AG10803 (cell line): ENCODE measurements around the gene SMYD3.

Experiments
- DNase-seq: peaks from one replicate; pipeline ENCODE4 v3.0.0; 2010; ENCODE audit warnings: low read depth
- H3K4me3 ChIP-seq: 2 replicates; pipeline ENCODE4 v1.5.1; 2011; ENCODE audit warnings: mild to moderate bottlenecking, low read length, control low read depth
- TF ChIP-seq, protein P1 (sequence below): conservative IDR thresholded peaks from 2 replicates; pipeline ENCODE4 v1.5.1; 2011; ENCODE audit warnings: mild to moderate bottlenecking, low read length, control low read depth, inconsistent platforms

SMYD3 gene

DNA sequence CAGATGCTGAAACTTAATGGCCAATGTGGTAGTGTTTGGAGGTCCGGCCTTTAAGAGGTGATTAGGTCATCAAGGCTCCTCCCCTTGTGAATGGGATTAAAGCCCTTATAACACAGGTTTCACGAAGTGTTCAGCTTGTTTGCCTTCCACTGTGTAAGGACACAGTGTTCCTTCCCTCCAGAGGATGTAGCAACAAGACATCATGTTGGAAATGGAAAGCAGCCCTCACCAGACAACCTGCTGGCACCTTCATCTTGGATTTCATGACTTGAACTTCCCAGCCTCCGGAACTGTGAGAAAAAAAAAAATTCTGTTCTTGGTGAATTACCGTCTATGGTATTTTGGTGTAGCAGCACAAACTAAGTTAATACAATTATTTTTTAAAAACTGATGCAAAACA, 738.5 kb downstream of the SMYD3 start:
- DNase-seq, result no peak
- H3K4me3 ChIP-seq, result no peak overlapping the region
- TF ChIP-seq, protein P1, sequence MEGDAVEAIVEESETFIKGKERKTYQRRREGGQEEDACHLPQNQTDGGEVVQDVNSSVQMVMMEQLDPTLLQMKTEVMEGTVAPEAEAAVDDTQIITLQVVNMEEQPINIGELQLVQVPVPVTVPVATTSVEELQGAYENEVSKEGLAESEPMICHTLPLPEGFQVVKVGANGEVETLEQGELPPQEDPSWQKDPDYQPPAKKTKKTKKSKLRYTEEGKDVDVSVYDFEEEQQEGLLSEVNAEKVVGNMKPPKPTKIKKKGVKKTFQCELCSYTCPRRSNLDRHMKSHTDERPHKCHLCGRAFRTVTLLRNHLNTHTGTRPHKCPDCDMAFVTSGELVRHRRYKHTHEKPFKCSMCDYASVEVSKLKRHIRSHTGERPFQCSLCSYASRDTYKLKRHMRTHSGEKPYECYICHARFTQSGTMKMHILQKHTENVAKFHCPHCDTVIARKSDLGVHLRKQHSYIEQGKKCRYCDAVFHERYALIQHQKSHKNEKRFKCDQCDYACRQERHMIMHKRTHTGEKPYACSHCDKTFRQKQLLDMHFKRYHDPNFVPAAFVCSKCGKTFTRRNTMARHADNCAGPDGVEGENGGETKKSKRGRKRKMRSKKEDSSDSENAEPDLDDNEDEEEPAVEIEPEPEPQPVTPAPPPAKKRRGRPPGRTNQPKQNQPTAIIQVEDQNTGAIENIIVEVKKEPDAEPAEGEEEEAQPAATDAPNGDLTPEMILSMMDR, result no peak

DNA sequence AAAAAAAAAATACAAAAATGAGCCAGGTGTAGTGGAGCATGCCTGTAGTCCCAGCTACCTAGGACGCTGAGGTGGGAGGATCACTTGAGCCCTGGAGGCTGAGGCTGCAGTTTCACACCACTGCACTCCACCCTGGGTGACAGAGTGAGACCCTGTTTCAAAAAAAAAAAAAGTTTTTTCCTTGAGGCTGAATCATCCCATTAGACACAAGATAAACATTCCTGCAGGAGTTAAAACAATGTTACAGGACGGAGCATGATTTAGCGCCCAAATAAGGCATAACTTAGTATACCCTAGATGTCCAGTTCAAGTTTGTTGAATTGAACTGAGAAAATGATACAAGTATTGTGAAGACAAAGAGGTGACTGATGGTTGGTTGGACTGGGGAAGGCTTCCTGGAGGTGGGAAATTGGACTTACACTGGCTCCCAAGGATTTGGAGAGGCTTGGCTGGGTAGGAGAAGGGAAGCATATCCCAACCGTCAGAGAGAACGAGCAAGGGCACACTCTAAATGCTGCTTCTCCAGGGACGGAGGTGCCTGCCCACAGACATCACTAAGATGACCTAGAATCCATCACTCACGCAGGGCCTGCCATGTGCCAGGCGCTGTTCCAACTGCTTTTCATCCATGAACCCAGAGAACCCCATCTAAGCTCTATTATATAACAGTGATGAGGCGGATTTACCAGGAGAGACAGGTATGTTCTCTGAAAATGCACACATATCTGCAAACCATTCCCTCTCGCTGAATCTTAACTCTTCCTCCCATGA, 741.7 kb downstream of the SMYD3 start:
- no peak overlapping the region for H3K4me3 ChIP-seq
- peak; percentile 36 for DNase-seq
- TF ChIP-seq, protein P1, result no peak

DNA sequence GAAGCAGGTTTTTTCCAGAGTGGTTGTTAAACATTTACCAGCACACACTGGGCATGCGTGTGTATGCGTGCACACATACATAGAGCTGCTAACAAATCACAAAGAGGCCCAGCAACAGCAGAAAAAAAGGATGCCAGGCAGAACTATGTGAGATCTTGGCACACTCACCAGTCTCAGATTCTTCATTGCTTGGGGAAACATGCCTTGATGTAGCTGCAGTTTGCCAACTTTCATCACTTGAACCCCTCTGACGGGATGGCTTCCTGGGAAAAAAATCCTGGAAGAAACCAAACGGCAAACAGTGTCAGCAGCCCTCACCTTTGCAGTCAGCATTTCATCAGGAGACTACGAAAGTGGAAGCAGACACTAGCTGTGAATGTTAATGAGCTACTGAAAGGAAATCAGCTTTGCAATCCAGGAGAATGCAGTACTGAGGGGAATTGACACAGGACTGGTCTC, 743.2 kb downstream of the SMYD3 start:
- TF ChIP-seq, protein P1, result no peak
- H3K4me3 ChIP-seq, result no peak overlapping the region
- no peak for DNase-seq

DNA sequence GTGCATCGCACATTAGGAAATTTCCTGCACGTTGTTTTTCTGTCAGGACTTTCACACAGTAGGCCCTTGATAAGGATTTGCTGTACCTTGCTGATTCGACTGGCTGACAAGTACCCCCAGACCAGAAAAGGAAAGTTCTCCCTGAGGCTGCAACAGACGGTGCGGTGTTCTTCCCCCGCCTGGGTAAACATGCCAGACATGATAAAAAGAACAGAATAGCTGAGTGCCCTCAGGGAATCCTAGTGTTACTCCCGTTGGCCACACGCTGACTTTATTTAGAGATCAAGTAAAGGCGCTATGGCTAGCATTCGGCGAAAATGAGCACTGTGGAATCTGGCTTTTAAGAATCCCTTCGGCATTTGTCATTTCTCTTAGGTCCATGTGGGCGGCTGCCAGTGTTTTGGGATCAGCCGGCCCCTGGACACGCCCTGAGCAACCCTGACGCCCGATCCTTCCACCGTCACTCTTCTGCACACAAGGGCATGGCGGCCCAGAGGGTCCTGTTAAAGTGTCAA, 744.6 kb downstream of the SMYD3 start:
- DNase-seq, result no peak
- TF ChIP-seq, protein P1, result no peak

DNA sequence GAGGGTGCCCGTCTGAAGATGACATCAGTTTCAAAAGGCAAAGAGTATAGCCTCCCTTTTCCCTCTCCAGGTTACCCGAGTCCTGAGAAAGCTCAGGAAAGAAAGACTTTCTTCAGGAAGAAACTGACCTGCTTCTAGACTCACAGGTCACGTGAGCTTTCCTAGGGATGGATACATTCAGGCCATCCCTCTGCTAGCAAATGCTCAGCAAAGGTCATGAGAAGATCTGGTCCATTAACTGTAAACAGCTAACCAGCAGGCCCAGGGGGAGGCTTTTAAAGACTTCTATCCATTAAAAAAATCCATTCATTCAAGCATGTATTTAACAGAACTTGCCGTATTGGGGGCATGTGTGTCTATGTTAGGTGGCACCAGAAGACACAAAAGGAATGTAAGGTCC, 746.8 kb downstream of the SMYD3 start:
- DNase-seq, result no peak
- TF ChIP-seq, protein P1, result no peak
- no peak overlapping the region for H3K4me3 ChIP-seq

More for the DNA sequence above, 744.6 kb downstream of the SMYD3 start:
- no peak overlapping the region for H3K4me3 ChIP-seq

DNA sequence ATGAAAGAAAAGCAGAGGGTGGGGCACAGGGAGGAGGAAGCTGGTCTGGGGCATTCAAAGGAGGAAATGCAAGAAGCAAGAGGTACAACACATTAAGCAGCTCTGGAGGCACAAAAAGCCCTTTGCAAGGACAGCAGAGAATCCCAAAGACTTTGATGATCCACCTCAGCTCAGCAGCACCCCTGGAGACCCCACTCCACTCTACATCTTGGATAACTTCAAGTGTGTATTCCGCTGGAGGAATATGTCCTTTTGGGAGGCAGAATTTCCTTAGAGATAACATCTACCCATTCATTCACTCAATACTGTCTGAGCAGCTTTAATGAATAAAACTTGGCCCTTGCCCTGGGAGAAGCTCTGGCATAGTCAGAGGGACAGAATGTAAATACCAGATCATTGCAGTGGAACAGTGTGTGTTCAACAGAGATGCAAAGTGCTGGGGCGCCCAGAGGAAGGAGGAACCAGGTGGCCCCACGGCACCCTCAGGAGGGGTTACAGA, 752.6 kb downstream of the SMYD3 start:
- TF ChIP-seq, protein P1, result no peak
- H3K4me3 ChIP-seq, result no peak overlapping the region
- no peak for DNase-seq

DNA sequence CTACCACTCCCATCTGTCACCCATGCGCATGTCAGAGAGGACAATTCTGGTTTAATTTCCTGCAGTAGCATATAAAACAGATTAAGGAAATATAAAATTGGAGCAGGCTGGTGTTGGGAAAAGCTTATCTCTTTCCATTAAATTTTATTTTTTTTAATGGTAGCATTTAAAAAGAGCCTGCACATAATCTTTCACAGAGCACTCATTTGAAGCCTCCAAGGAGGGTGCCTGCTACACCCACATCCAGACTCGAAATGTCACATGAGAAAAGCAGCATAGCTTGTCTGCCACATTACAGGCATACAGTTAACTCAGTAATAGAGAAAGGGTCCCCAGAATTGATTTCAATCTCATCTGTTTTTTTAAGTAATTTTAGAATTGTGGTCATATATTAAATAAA, 753.3 kb downstream of the SMYD3 start:
- DNase-seq, result no peak
- TF ChIP-seq, protein P1, result no peak
- H3K4me3 ChIP-seq, result no peak overlapping the region
